Measurements from ENCODE around the gene FHL1. TPM values are rescaled to one million over a fixed set of nuclear protein-coding genes. Genes with fewer than 3 reads are reported as not detected.
"Not testable (repeated sequence)": the region's sequence is repeated elsewhere in the genome, so short reads cannot be mapped to it uniquely, and the experiment has no call there.

Gene FHL1
- total RNA-seq, 1 donor from 2014 or later = 37.3 TPM

GRCh38 chrX:136221851-136222513 is 74.6 kb downstream of the FHL1 start:
- H3K36me3 ChIP-seq (ENCODE audit: control insufficient read depth, insufficient read depth, low read length) = no peaks in the 10 kb centered on the region
- no peaks in the 10 kb centered on the region for H3K27me3 ChIP-seq (ENCODE audit: control insufficient read depth, insufficient read depth, low read length)
- no peak for TF ChIP-seq CTCF (IDR thresholded peaks at IDR 0.05; ENCODE audit: insufficient read depth, low read length, poor library complexity, severe bottlenecking)
- DNase-seq (ENCODE audit: low read depth) = no peak
- no peak overlapping the region for H3K4me3 ChIP-seq (ENCODE audit: low read depth, low read length)

GRCh38 chrX:136227074-136227473 is 79.7 kb downstream of the FHL1 start:
- no peak for DNase-seq (ENCODE audit: low read depth)
- no peak for TF ChIP-seq CTCF (IDR thresholded peaks at IDR 0.05; ENCODE audit: insufficient read depth, low read length, poor library complexity, severe bottlenecking)
- no peaks in the 10 kb centered on the region for H3K36me3 ChIP-seq (ENCODE audit: control insufficient read depth, insufficient read depth, low read length)

GRCh38 chrX:136227948-136228838 is 80.9 kb downstream of the FHL1 start:
- no peaks in the 10 kb centered on the region for H3K36me3 ChIP-seq (ENCODE audit: control insufficient read depth, insufficient read depth, low read length)
- DNase-seq (ENCODE audit: low read depth) = no peak
- H3K27me3 ChIP-seq (ENCODE audit: control insufficient read depth, insufficient read depth, low read length) = no peaks in the 10 kb centered on the region
- H3K4me3 ChIP-seq (ENCODE audit: low read depth, low read length) = no peak overlapping the region
- TF ChIP-seq CTCF (IDR thresholded peaks at IDR 0.05; ENCODE audit: insufficient read depth, low read length, poor library complexity, severe bottlenecking) = no peak

More at GRCh38 chrX:136227074-136227473, 79.7 kb downstream of the FHL1 start:
- H3K27me3 ChIP-seq (ENCODE audit: control insufficient read depth, insufficient read depth, low read length) = no peaks in the 10 kb centered on the region
- H3K4me3 ChIP-seq (ENCODE audit: low read depth, low read length) = no peak overlapping the region

- TF ChIP-seq CTCF (IDR thresholded peaks at IDR 0.05; ENCODE audit: insufficient read depth, low read length, poor library complexity, severe bottlenecking) = no peak
- Histone ChIP-seq H3K36me3 (ENCODE audit: control insufficient read depth, insufficient read depth, low read length) (no peaks in the 10 kb centered on the region), H3K27me3 (ENCODE audit: control insufficient read depth, insufficient read depth, low read length) (no peaks in the 10 kb centered on the region), H3K4me3 (ENCODE audit: low read depth, low read length) (no peak overlapping the region)
- DNase-seq (ENCODE audit: low read depth) = no peak
Observed at GRCh38 chrX:136228839-136229207, 81.5 kb downstream of the FHL1 start.

GRCh38 chrX:136237074-136237473 is 89.7 kb downstream of the FHL1 start:
- no peak for TF ChIP-seq CTCF (IDR thresholded peaks at IDR 0.05; ENCODE audit: insufficient read depth, low read length, poor library complexity, severe bottlenecking)
- no peak overlapping the region for H3K4me3 ChIP-seq (ENCODE audit: low read depth, low read length)
- no peaks in the 10 kb centered on the region for H3K36me3 ChIP-seq (ENCODE audit: control insufficient read depth, insufficient read depth, low read length)
- no peaks in the 10 kb centered on the region for H3K27me3 ChIP-seq (ENCODE audit: control insufficient read depth, insufficient read depth, low read length)
- DNase-seq (ENCODE audit: low read depth) = no peak

GRCh38 chrX:136237849-136238248 is 90.5 kb downstream of the FHL1 start:
- H3K27me3 ChIP-seq (ENCODE audit: control insufficient read depth, insufficient read depth, low read length); DNase-seq (ENCODE audit: low read depth); H3K4me3 ChIP-seq (ENCODE audit: low read depth, low read length); H3K36me3 ChIP-seq (ENCODE audit: control insufficient read depth, insufficient read depth, low read length): not testable (repeated sequence)

Measured in kidney epithelial cell (primary cell).